ENCODE data around the gene SHANK1. TPM values are rescaled to one million over a fixed set of nuclear protein-coding genes. Genes with fewer than 3 reads are reported as not detected.

SHANK1 gene
- total and polyA plus RNA-seq, 4 donors = 0.06 to 0.28 (median 0.17) TPM; not detected in 1

- TF ChIP-seq JUND (IDR thresholded peaks at IDR 0.05) = no peak
These were observed 7.8 kb downstream of the SHANK1 start (continued) for GRCh38 chr19:50711805-50712204.

DNA sequence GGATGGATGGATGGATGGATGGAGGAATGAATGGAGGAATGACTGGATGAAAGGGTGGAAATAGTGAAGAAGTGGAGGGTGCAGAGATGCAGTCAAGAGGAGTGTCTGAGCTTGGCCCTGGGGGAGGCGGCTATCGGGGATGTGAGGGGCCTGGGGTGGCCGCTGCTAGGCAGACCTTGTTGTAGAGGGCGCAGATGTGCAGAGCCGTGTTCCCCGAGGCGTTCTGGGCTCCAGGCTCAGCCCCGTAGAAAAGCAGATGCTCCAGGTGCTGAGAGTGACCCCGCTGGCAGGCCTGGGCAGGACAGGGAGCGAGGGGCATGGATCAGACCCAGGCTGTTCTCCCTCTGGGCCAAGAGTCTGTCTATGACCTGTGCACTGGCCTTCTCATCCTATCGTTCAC, 8.4 kb downstream of the SHANK1 start:
- Histone ChIP-seq H3K27me3 (ENCODE audit: control insufficient read depth in 4 of 4, insufficient read depth in 4 of 4, low read length in 3 of 4) (peaks cover 0 to 9% (median 0%) of the 10 kb centered on the region in 4 donors), H3K9ac (ENCODE audit: low read depth in 1 of 2, low read length in 2 of 2) (no peak overlapping the region), H3K36me3 (ENCODE audit: control insufficient read depth in 4 of 4, insufficient read depth in 3 of 4, low read depth in 1 of 4, low read length in 3 of 4) (no peaks in the 10 kb centered on the region), H3K9me3 (ENCODE audit: control insufficient read depth in 4 of 4, low read length in 3 of 4) (no peaks in the 10 kb centered on the region), H3K4me1 (ENCODE audit: control insufficient read depth in 4 of 4, insufficient read depth in 4 of 4, low read length in 3 of 4) (no peaks in the 10 kb centered on the region), H3K27ac (ENCODE audit: low read depth in 1 of 2, low read length in 2 of 2) (no peak overlapping the region), H3K4me3 (ENCODE audit: low read depth in 1 of 3, low read length in 3 of 3) (no peak overlapping the region)
- no peak for DNase-seq (ENCODE audit: low spot score)
- 74% methylated on average over 11 of the region's 11 CpGs for WGBS
- TF ChIP-seq YY1 (IDR thresholded peaks at IDR 0.05) = no peak
- no peak for TF ChIP-seq RXRA (IDR thresholded peaks at IDR 0.05)
- no peak for TF ChIP-seq ATF3 (IDR thresholded peaks at IDR 0.05)
- TF ChIP-seq ZBTB33 (IDR thresholded peaks at IDR 0.05) = no peak

DNA sequence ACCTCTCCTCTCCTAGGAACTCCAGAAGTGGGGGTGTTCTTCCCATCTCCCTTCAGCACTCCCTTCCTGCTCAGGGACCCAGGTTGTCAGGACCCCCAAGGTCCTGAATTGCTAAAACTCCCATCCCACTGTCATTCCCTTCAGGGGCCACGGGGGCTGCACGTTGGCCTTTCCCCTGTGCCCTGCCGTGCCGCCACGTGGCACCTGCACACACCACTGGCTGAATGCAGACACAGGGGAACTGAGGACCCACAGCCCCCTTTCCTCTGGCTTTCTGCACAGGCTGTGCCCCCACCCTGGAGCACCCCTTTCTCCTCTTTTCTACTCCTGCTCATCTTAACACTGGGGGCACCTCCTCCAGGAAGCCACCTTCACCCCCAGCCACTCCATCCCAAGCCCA, 9.0 kb downstream of the SHANK1 start:
- Histone ChIP-seq H3K36me3 (ENCODE audit: control insufficient read depth in 4 of 4, insufficient read depth in 3 of 4, low read depth in 1 of 4, low read length in 3 of 4) (no peaks in the 10 kb centered on the region), H3K4me1 (ENCODE audit: control insufficient read depth in 4 of 4, insufficient read depth in 4 of 4, low read length in 3 of 4) (no peaks in the 10 kb centered on the region), H3K9me3 (ENCODE audit: control insufficient read depth in 4 of 4, low read length in 3 of 4) (no peaks in the 10 kb centered on the region), H3K9ac (ENCODE audit: low read depth in 1 of 2, low read length in 2 of 2) (no peak overlapping the region), H3K4me3 (ENCODE audit: low read depth in 1 of 3, low read length in 3 of 3) (no peak overlapping the region), H3K27me3 (ENCODE audit: control insufficient read depth in 4 of 4, insufficient read depth in 4 of 4, low read length in 3 of 4) (peaks cover 0 to 9% (median 0%) of the 10 kb centered on the region in 4 donors), H3K27ac (ENCODE audit: low read depth in 1 of 2, low read length in 2 of 2) (no peak overlapping the region)
- TF ChIP-seq FOXA1 (IDR thresholded peaks at IDR 0.05) (no peak), MAX (IDR thresholded peaks at IDR 0.05) (no peak), HNF4G (IDR thresholded peaks at IDR 0.05) (no peak), ATF3 (IDR thresholded peaks at IDR 0.05) (no peak), ZBTB33 (IDR thresholded peaks at IDR 0.05) (no peak), GABPA (IDR thresholded peaks at IDR 0.05 in 1 of 2, conservative IDR thresholded peaks at IDR 0.05 in 1 of 2) (no peak), HNF4A (conservative IDR thresholded peaks at IDR 0.05) (no peak), JUND (IDR thresholded peaks at IDR 0.05) (no peak), TAF1 (conservative IDR thresholded peaks at IDR 0.05) (no peak), SP1 (IDR thresholded peaks at IDR 0.05) (no peak), EGR1 (IDR thresholded peaks at IDR 0.05; ENCODE audit: low read depth in 2 of 2) (no peak), RXRA (IDR thresholded peaks at IDR 0.05) (no peak), FOXA2 (IDR thresholded peaks at IDR 0.05) (no peak), NR2F2 (IDR thresholded peaks at IDR 0.05) (no peak)
- TF ChIP-seq, protein P1, sequence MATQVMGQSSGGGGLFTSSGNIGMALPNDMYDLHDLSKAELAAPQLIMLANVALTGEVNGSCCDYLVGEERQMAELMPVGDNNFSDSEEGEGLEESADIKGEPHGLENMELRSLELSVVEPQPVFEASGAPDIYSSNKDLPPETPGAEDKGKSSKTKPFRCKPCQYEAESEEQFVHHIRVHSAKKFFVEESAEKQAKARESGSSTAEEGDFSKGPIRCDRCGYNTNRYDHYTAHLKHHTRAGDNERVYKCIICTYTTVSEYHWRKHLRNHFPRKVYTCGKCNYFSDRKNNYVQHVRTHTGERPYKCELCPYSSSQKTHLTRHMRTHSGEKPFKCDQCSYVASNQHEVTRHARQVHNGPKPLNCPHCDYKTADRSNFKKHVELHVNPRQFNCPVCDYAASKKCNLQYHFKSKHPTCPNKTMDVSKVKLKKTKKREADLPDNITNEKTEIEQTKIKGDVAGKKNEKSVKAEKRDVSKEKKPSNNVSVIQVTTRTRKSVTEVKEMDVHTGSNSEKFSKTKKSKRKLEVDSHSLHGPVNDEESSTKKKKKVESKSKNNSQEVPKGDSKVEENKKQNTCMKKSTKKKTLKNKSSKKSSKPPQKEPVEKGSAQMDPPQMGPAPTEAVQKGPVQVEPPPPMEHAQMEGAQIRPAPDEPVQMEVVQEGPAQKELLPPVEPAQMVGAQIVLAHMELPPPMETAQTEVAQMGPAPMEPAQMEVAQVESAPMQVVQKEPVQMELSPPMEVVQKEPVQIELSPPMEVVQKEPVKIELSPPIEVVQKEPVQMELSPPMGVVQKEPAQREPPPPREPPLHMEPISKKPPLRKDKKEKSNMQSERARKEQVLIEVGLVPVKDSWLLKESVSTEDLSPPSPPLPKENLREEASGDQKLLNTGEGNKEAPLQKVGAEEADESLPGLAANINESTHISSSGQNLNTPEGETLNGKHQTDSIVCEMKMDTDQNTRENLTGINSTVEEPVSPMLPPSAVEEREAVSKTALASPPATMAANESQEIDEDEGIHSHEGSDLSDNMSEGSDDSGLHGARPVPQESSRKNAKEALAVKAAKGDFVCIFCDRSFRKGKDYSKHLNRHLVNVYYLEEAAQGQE (IDR thresholded peaks at IDR 0.05) = no peak
- TF ChIP-seq, protein P2, sequence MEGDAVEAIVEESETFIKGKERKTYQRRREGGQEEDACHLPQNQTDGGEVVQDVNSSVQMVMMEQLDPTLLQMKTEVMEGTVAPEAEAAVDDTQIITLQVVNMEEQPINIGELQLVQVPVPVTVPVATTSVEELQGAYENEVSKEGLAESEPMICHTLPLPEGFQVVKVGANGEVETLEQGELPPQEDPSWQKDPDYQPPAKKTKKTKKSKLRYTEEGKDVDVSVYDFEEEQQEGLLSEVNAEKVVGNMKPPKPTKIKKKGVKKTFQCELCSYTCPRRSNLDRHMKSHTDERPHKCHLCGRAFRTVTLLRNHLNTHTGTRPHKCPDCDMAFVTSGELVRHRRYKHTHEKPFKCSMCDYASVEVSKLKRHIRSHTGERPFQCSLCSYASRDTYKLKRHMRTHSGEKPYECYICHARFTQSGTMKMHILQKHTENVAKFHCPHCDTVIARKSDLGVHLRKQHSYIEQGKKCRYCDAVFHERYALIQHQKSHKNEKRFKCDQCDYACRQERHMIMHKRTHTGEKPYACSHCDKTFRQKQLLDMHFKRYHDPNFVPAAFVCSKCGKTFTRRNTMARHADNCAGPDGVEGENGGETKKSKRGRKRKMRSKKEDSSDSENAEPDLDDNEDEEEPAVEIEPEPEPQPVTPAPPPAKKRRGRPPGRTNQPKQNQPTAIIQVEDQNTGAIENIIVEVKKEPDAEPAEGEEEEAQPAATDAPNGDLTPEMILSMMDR (IDR thresholded peaks at IDR 0.05; ENCODE audit: low read depth, low read length, missing input control) = no peak
- DNase-seq (ENCODE audit: low spot score) = no peak
- WGBS = 72% methylated on average over 5 of the region's 5 CpGs

Measured in liver (tissue), 9 donors.